ENCODE measurements around the gene KAT5.
"Not testable (repeated sequence)": the region's sequence is repeated elsewhere in the genome, so short reads cannot be mapped to it uniquely, and the experiment has no call there.

The KAT5 gene

GRCh38 chr11:65711785-65712632 lies at the start of gene KAT5:
TSS of gene KAT5 (plus strand) at chr11:65712252. CDS start at chr11:65712268, 16 bp downstream.
- in situ Hi-C loops (cut with MboI; ENCODE audit: low sequenced_read_pairs): loop anchor here (25.0 kb wide), 2 partner anchors 100 to 275 kb away; no protein-coding TSS in a partner anchor

GRCh38 chr11:65662799-65663638 lies 49.0 kb upstream of the KAT5 start, which contains the start of gene RELA:
TSS of gene RELA (minus strand) at chr11:65662916. CDS start at chr11:65662832, 84 bp downstream.
- in situ Hi-C loops (cut with MboI; ENCODE audit: low sequenced_read_pairs): no loop called here

GRCh38 chr11:65663639-65664200 lies 48.3 kb upstream of the KAT5 start:
- in situ Hi-C loops (cut with MboI; ENCODE audit: low sequenced_read_pairs): no loop called here

GRCh38 chr11:65672180-65672860 lies 39.7 kb upstream of the KAT5 start:
- in situ Hi-C loops (cut with MboI; ENCODE audit: low sequenced_read_pairs): no loop called here

- in situ Hi-C loops (cut with MboI; ENCODE audit: low sequenced_read_pairs): no loop called here
Observed at GRCh38 chr11:65672982-65673381, 39.1 kb upstream of the KAT5 start.

- in situ Hi-C loops (cut with MboI; ENCODE audit: low sequenced_read_pairs): no loop called here
Observed at GRCh38 chr11:65680192-65680743, 31.8 kb upstream of the KAT5 start.

- in situ Hi-C loops (cut with MboI; ENCODE audit: low sequenced_read_pairs): not testable (repeated sequence)
Observed at GRCh38 chr11:65683480-65683879, 28.6 kb upstream of the KAT5 start.

GRCh38 chr11:65685981-65686380 lies 26.1 kb upstream of the KAT5 start:
- in situ Hi-C loops (cut with MboI; ENCODE audit: low sequenced_read_pairs): no loop called here

GRCh38 chr11:65691847-65692246 lies 20.2 kb upstream of the KAT5 start:
- in situ Hi-C loops (cut with MboI; ENCODE audit: low sequenced_read_pairs): not testable (repeated sequence)

GRCh38 chr11:65692367-65692766 lies 19.7 kb upstream of the KAT5 start:
- in situ Hi-C loops (cut with MboI; ENCODE audit: low sequenced_read_pairs): no loop called here

- in situ Hi-C loops (cut with MboI; ENCODE audit: low sequenced_read_pairs): no loop called here
Observed at GRCh38 chr11:65695459-65696241, 16.4 kb upstream of the KAT5 start.

- in situ Hi-C loops (cut with MboI; ENCODE audit: low sequenced_read_pairs): no loop called here
Observed at GRCh38 chr11:65696802-65697552, 15.1 kb upstream of the KAT5 start.

GRCh38 chr11:65698205-65698604 lies 13.8 kb upstream of the KAT5 start:
- in situ Hi-C loops (cut with MboI; ENCODE audit: low sequenced_read_pairs): no loop called here

- in situ Hi-C loops (cut with MboI; ENCODE audit: low sequenced_read_pairs): no loop called here
Observed at GRCh38 chr11:65699306-65699705, 12.7 kb upstream of the KAT5 start.

GRCh38 chr11:65700399-65700798 lies 11.7 kb upstream of the KAT5 start:
- in situ Hi-C loops (cut with MboI; ENCODE audit: low sequenced_read_pairs): loop anchor here (25.0 kb wide), 2 partner anchors 112 to 287 kb away; no protein-coding TSS in a partner anchor

GRCh38 chr11:65701686-65702085 lies 10.4 kb upstream of the KAT5 start:
- in situ Hi-C loops (cut with MboI; ENCODE audit: low sequenced_read_pairs): loop anchor here (25.0 kb wide), 2 partner anchors 111 to 286 kb away; no protein-coding TSS in a partner anchor

- in situ Hi-C loops (cut with MboI; ENCODE audit: low sequenced_read_pairs): loop anchor here (25.0 kb wide), 2 partner anchors 108 to 283 kb away; no protein-coding TSS in a partner anchor
Observed at GRCh38 chr11:65703846-65704245, 8.2 kb upstream of the KAT5 start.

GRCh38 chr11:65706303-65706763 lies 5.7 kb upstream of the KAT5 start:
- in situ Hi-C loops (cut with MboI; ENCODE audit: low sequenced_read_pairs): loop anchor here (25.0 kb wide), 2 partner anchors 106 to 281 kb away; no protein-coding TSS in a partner anchor

Measured in HL-60/S4 treated with phorbol 12-myristate 13-acetate at 8.2 ng/mL for 4 days and 3 days (cell line).